Endothelial cell of umbilical vein (primary cell): ENCODE results near the gene PUS10. TPM values are rescaled to one million over a fixed set of nuclear protein-coding genes. Genes with fewer than 3 reads are reported as not detected.
"Not testable (repeated sequence)": the region's sequence is repeated elsewhere in the genome, so short reads cannot be mapped to it uniquely, and the experiment has no call there.

Experiments used
- BruUV-seq: library from RNA; stranded (reverse); fragments of 400-500 nt; replicated peaks from 2 replicates; lab custom pipeline; 2021; lab: Mats Ljungman, UMichigan
- CTCF ChIA-PET: fragments of 300-600, 350-600 bp; sonication (Branson Sonifier 250); formaldehyde crosslinking; loops from one replicate; lab custom pipeline; 2021; ENCODE audit warnings: antibody characterized with exemption, inconsistent platforms; lab: Charles Lee
- POLR2A ChIA-PET: fragments of 300-600, 350-600 bp; sonication (Branson Sonifier 250); formaldehyde crosslinking; loops from one replicate; lab custom pipeline; 2021; ENCODE audit warnings: antibody characterized with exemption, inconsistent platforms; lab: Charles Lee
- DNase-seq: peaks from one replicate; pipeline ENCODE4 v3.0.0-alpha.2; 2011; ENCODE audit warnings: low read depth, low spot score
- FAIRE-seq: peaks from 2 replicates; lab custom pipeline; 2011; peaks lifted over from hg19 to GRCh38; lab: Jason Lieb, UNC
- H2AFZ ChIP-seq: 2 replicates; pipeline ENCODE4 v1.6.0; 2012; ENCODE audit warnings: low read depth, low read length, control low read depth, inconsistent platforms
- H3K27ac ChIP-seq: 2 replicates; pipeline ENCODE4 v1.5.1; 2011; ENCODE audit warnings: low read depth, mild to moderate bottlenecking, control low read depth, low read length, moderate library complexity; ENCODE audit not compliant: insufficient read depth
- H3K27me3 ChIP-seq, 2 experiments: 2 replicates each; pipeline versions ENCODE4 v1.6.0 to v1.6.1; 2011; ENCODE audit warnings: low read length in 2 of 2, mixed read lengths in 1 of 2; ENCODE audit not compliant: control insufficient read depth in 2 of 2, insufficient read depth in 2 of 2
- H3K36me3 ChIP-seq, 2 experiments: 2 replicates in 1 of 2; 3 replicates in 1 of 2; pipeline ENCODE4 v1.5.1; 2011; ENCODE audit warnings: low read length in 2 of 2, mild to moderate bottlenecking in 1 of 2, moderate library complexity in 1 of 2; ENCODE audit not compliant: control insufficient read depth in 2 of 2, insufficient read depth in 2 of 2; ENCODE audit errors: extremely low read depth in 1 of 2
- H3K4me1 ChIP-seq: 3 replicates; pipeline ENCODE4 v1.5.1; 2011; ENCODE audit warnings: mild to moderate bottlenecking, low read length; ENCODE audit not compliant: control insufficient read depth, insufficient read depth; ENCODE audit errors: extremely low read depth
- H3K4me2 ChIP-seq: 2 replicates; pipeline ENCODE4 v1.6.1; 2011; ENCODE audit warnings: low read length, control low read depth, mixed read lengths; ENCODE audit not compliant: insufficient read depth
- H3K4me3 ChIP-seq, 3 experiments: fragments of 200-600 bp in 1 of 3; sonication (generic), shearing (Covaris generic) in 1 of 3; replicated peaks in 1 of 3; 2 replicates each; pipeline ENCODE4 v1.5.1; 2011 to 2016; ENCODE audit warnings: control low read depth in 3 of 3, low read length in 3 of 3, mild to moderate bottlenecking in 2 of 3, inconsistent platforms in 1 of 3, low read depth in 1 of 3, moderate library complexity in 1 of 3; ENCODE audit not compliant: insufficient read depth in 1 of 3
- H3K79me2 ChIP-seq: 2 replicates; pipeline ENCODE4 v1.6.0; 2012; ENCODE audit warnings: low read length, inconsistent platforms; ENCODE audit not compliant: control insufficient read depth, insufficient read depth
- H3K9ac ChIP-seq: replicated peaks from 2 replicates; pipeline ENCODE3; 2011; ENCODE audit warnings: low read length, control low read depth; ENCODE audit not compliant: insufficient read depth; ENCODE audit errors: extremely low read depth
- H3K9me1 ChIP-seq: replicated peaks from 3 replicates; pipeline ENCODE4 v1.6.0; 2011; ENCODE audit warnings: mild to moderate bottlenecking, low read length; ENCODE audit not compliant: control insufficient read depth, insufficient read depth; ENCODE audit errors: extremely low read depth
- H3K9me3 ChIP-seq: replicated peaks from 2 replicates; pipeline ENCODE4 v1.5.1; 2012; ENCODE audit warnings: low read length, inconsistent platforms; ENCODE audit not compliant: control insufficient read depth, insufficient read depth
- H4K20me1 ChIP-seq: replicated peaks from 2 replicates; pipeline ENCODE3; 2011; ENCODE audit warnings: mild to moderate bottlenecking, low read length; ENCODE audit not compliant: control insufficient read depth, insufficient read depth; ENCODE audit errors: extremely low read depth
- FOS ChIP-seq: IDR thresholded peaks from 2 replicates; pipeline ENCODE4 v1.6.1; 2011; ENCODE audit warnings: mild to moderate bottlenecking, low read length, moderate library complexity, borderline replicate concordance; ENCODE audit not compliant: insufficient read depth
- POLR2A ChIP-seq: IDR thresholded peaks from 2 replicates; pipeline ENCODE4 v1.6.1; 2012; ENCODE audit warnings: low read depth, mild to moderate bottlenecking, control low read depth, low read length
- dilution Hi-C: fragments of 300-500 bp; cut with MboI; formaldehyde crosslinking; loops from one replicate; pipeline ENCODE4 v1.15.0; 2019; ENCODE audit warnings: low sequenced_read_pairs; ENCODE audit not compliant: extremely low pct_ligation_motif_present
- intact Hi-C: fragments of 100-400 bp; cut with micrococcal nuclease; formaldehyde crosslinking; loops from one replicate; pipeline ENCODE4 v1.10.0; 2022
- polyA plus RNA-seq, 4 experiments: library from polyadenylated mRNA; depleted of rRNA in 3 of 4; stranded (reverse) in 3 of 4; unstranded in 1 of 4; fragments of >200 nt; gene quantifications; 2 replicates each; pipeline versions ENCODE4 v1.2.1 to v1.2.3, GENCODE V29; 2011 to 2012; ENCODE audit warnings: missing spikeins in 1 of 4
- total RNA-seq: library from RNA; stranded (reverse); gene quantifications from 2 replicates; pipeline ENCODE4 v1.2.3, GENCODE V29; 2021
- TF ChIP-seq, protein P1 (sequence below), 2 donors: IDR thresholded peaks; 1 replicate in 1 of 2; 2 replicates in 1 of 2; pipeline ENCODE4 v1.5.1; 2011; ENCODE audit warnings: low read length in 2 of 2, mild to moderate bottlenecking in 2 of 2, moderate library complexity in 2 of 2, control low read depth in 1 of 2, inconsistent platforms in 1 of 2, low read depth in 1 of 2; ENCODE audit not compliant: insufficient read depth in 1 of 2; ENCODE audit errors: extremely low read depth in 1 of 2

PUS10 gene
- total and polyA plus RNA-seq, 2 donors (not counting 3 experiments of a cell fraction or from before 2014, with no cell fraction given) = 3.7 to 10.3 TPM

DNA sequence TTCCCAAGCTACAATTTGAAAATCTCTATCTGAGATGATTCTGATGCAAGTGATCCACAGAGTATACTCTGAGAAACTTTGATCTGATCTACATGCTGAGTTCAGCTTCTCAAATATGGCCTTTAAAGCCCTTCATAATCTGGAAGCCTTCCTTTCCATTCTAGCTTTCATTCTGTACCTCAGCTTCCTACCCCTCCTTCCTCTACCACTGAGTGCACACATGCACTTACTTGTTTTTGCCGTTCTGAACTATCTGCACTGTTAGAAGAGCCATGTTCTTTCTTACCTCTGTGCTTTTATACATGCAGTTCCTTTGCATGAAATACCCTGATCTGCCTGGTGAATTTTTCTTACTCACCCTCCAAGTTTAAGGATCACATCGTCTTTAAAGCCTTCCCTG is 111.7 kb downstream of the PUS10 start:
- no peaks in the 10 kb centered on the region for H3K79me2 ChIP-seq
- dilution Hi-C loops (no loop called here), intact Hi-C loops (no loop called here)
- no peaks in the 10 kb centered on the region for H3K9me3 ChIP-seq
- H4K20me1 ChIP-seq = no peaks in the 10 kb centered on the region
- H3K9ac ChIP-seq = no peak overlapping the region
- no peak overlapping the region for H3K27ac ChIP-seq
- no peak overlapping the region for H3K4me3 ChIP-seq
- no TSS peak for BruUV-seq
- no peak for FAIRE-seq
- no peaks in the 10 kb centered on the region for H3K27me3 ChIP-seq
- POLR2A ChIA-PET = no interaction called here
- no peaks in the 10 kb centered on the region for H3K4me1 ChIP-seq
- no peaks in the 10 kb centered on the region for H3K9me1 ChIP-seq
- CTCF ChIA-PET = interaction anchor here (0.7 kb wide), 1 partner anchor 92 kb away, joined by 5 read pairs; no protein-coding TSS in a partner anchor
- TF ChIP-seq, protein P1, sequence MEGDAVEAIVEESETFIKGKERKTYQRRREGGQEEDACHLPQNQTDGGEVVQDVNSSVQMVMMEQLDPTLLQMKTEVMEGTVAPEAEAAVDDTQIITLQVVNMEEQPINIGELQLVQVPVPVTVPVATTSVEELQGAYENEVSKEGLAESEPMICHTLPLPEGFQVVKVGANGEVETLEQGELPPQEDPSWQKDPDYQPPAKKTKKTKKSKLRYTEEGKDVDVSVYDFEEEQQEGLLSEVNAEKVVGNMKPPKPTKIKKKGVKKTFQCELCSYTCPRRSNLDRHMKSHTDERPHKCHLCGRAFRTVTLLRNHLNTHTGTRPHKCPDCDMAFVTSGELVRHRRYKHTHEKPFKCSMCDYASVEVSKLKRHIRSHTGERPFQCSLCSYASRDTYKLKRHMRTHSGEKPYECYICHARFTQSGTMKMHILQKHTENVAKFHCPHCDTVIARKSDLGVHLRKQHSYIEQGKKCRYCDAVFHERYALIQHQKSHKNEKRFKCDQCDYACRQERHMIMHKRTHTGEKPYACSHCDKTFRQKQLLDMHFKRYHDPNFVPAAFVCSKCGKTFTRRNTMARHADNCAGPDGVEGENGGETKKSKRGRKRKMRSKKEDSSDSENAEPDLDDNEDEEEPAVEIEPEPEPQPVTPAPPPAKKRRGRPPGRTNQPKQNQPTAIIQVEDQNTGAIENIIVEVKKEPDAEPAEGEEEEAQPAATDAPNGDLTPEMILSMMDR (IDR thresholded peaks at IDR 0.05; ENCODE audit: extremely low read depth in 1 of 2, insufficient read depth in 1 of 2, low read depth in 1 of 2, low read length in 2 of 2) = no peak
- TF ChIP-seq FOS (no peak), POLR2A (no peak)
- no peak for DNase-seq
- H3K36me3 ChIP-seq = peaks cover 0 to 8% of the 10 kb centered on the region in 2 experiments
- no peak overlapping the region for H2AFZ ChIP-seq
- H3K4me2 ChIP-seq = no peak overlapping the region

DNA sequence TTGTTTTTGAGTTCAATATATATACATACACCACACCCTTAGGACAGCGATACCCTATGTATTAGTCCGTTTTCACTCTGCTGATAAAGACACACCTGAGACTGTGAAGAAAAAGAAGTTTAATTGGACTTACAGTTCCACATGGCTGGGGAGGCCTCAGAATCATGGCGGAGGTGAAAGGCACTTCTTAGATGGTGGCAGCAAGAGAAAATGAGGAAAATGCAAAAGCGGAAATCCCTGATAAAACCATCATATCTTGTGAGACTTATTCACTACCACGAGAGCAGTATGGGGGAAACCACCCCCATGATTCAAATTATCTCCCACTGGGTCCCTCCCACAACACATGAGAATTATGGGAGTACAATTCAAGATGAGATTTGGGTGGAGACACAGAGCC is 112.2 kb downstream of the PUS10 start:
- H3K4me1 ChIP-seq, H2AFZ ChIP-seq, H3K4me3 ChIP-seq, dilution Hi-C loops, H4K20me1 ChIP-seq, FAIRE-seq, DNase-seq, H3K36me3 ChIP-seq, H3K9me1 ChIP-seq, H3K27ac ChIP-seq, H3K9ac ChIP-seq, intact Hi-C loops, H3K79me2 ChIP-seq, BruUV-seq, H3K27me3 ChIP-seq, H3K9me3 ChIP-seq, POLR2A ChIA-PET, H3K4me2 ChIP-seq: not testable (repeated sequence)
- CTCF ChIA-PET = interaction anchor here (0.7 kb wide), 1 partner anchor 93 kb away, joined by 5 read pairs; no protein-coding TSS in a partner anchor

DNA sequence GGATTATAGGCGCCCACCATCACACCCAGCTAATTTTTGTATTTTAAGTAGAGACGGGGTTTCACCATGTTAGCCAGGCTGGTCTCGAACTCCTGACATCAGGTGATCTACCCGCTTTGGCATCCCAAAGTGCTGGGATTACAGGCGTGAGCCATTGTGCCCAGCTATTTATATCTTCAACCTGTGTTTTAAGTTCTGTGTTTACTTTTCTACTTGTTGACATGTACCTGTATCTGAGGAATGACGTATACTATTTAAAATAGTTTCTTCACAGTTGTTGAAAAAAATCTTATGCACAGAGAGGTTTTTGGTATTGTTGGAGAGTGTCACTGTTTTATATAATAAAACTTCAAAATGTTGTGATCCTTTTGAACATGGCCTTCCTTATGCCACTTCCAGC is 116.8 kb downstream of the PUS10 start:
- DNase-seq, POLR2A ChIA-PET, BruUV-seq, H4K20me1 ChIP-seq, H3K27ac ChIP-seq, H3K4me2 ChIP-seq, H3K27me3 ChIP-seq, H3K9ac ChIP-seq, H3K9me3 ChIP-seq, H3K4me1 ChIP-seq, dilution Hi-C loops, intact Hi-C loops, H2AFZ ChIP-seq, FAIRE-seq, H3K9me1 ChIP-seq, H3K79me2 ChIP-seq, H3K4me3 ChIP-seq: not testable (repeated sequence)
- CTCF ChIA-PET = interaction anchor here (0.9 to 1.9 kb wide), 2 partner anchors 97 to 98 kb away, joined by 4 to 10 read pairs; no protein-coding TSS in a partner anchor
- H3K36me3 ChIP-seq = peaks cover 0 to 10% of the 10 kb centered on the region in 2 experiments
